CD1c-positive myeloid dendritic cell (primary cell): ENCODE results near the gene CEP43.

ENCODE experiments used
- DNase-seq: peaks from one replicate; pipeline ENCODE4 v3.0.0-alpha.2; 2016; ENCODE audit errors: extremely low spot score

CEP43 gene, protein sequence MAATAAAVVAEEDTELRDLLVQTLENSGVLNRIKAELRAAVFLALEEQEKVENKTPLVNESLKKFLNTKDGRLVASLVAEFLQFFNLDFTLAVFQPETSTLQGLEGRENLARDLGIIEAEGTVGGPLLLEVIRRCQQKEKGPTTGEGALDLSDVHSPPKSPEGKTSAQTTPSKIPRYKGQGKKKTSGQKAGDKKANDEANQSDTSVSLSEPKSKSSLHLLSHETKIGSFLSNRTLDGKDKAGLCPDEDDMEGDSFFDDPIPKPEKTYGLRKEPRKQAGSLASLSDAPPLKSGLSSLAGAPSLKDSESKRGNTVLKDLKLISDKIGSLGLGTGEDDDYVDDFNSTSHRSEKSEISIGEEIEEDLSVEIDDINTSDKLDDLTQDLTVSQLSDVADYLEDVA

DNA sequence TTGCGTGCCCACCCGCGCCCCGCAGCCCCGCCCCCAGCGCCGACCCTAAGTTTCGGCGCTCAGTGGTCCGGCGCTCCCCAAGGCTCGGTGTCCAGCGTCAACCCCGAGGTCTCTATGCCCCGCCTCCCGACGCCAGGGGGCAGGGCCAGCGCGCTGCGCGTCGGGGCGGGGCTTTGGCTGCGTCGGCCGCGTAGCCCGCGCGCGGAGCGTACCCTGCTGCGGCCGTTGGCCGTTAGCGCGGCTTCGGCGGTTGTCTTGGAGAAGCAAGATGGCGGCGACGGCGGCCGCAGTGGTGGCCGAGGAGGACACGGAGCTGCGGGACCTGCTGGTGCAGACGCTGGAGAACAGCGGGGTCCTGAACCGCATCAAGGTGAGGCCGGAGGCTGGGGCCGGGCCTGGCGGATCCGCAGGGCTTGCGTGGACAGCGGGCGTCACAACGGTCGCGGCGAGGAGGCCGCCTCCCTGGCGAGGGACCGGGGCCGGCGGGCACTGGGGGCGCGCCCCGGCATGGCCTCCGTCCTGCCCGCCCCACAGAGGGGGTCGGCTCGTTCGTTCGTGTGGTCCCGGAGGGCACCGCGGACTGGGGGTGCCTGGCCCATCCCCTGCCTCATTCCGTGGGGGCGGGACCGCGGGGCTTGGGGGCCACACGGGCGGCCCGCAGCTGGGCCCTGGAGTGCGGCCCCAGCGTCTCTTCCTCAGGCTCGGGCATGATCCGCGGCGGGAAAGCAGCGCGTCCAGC lies at the start of gene CEP43:
TSS of gene CEP43 (plus strand) at position 253 of the 739 bp plus-strand sequence. CDS start at position 269, 16 bp downstream.
- peak; percentile 98 for DNase-seq

DNA sequence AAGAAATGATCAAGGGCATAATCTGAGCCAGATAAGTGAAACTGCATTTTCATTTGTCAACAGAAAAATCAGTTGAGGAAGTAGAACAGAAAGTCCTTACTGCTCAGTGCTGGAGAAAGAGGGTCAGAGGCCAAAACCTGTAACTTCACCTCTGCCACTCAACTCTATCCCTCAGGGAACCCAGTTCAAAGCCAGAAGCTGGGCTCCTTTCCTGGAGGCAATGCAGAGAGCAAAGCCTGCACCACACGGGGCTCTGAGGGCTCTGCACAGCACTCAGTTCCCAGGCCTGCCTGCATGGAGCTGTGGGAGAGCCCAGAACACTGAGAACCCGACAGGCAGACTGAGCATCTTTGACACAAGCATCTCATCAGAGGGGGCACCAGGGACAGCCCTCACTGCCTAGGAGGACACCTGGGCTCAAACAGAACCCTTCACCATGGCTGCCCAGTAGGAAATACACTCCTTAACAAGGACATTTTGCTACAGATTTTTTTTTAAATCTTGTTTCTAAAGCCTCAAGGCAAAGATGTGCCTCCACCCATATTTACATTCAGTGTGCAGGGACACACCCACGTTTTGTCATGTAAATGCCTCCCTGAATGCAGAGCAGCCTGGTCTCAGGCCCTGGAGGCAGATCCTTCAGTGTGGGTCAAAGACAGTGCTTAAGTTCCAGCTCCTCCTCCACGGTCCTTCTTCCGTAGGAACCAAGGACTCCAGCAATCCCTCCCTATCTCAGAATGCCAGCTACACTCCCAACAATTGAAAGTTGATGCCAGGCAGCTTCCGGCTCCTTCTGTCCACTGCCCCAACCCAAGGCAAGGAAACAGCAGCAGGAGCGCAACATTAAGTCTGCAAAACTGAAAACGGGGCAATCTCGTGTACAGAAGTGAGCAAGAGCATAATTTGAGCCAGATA lies 49.4 kb upstream of the CEP43 start:
- DNase-seq: peak; percentile 37

DNA sequence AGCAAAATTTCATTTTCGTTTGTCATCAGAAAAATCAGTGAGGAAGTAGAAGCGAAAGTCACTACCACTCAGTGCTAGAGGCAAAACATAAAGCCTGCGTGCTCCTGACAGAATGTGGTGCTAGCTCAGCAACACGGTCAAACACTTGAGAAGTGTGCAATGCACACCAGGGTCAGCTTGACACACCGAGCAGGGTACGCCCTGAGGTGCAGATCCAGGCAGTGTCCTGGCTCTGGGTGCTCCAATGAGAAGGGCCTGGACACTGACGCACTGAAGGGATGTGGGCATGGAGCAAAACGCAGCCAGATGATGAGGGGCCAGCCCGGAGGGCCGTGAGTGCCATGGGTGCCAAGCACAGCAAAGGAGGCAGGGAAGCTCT lies 48.8 kb upstream of the CEP43 start:
- DNase-seq: peak; percentile 71

DNA sequence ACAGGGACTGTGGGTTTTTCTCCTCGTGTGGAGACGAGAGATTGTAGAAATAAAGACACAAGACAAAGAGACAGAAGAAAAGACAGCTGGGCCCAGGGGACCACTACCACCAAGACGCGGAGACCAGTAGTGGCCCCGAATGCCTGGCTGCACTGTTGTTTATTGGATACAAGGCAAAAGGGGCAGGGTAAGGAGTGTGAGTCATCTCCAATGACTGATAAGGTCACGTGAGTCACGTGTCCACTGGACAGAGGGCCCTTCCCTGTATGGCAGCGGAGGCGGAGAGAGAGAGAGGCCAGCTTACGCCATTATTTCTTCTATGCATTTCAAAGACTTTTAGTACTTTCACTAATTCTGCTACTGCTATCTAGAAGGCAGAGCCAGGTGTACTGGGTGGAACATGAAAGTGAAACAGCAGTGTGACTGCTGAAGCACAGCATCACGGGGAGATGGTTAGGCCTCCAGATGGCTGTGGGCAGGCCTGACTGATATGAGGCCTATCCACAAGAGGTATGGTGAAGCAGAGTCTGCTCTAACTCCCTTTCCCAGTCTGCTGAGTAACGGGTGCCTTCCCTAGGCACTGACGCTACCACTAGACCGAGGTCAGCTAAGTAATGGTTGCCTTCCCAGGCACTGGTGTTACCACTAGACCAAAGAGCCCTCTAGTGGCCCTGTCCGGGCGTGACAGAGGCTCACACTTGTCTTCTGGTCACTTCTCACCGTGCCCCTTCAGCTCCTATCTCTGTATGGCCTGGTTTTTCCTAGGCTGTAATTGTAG lies 48.1 kb upstream of the CEP43 start:
- peak; percentile 35 for DNase-seq

DNA sequence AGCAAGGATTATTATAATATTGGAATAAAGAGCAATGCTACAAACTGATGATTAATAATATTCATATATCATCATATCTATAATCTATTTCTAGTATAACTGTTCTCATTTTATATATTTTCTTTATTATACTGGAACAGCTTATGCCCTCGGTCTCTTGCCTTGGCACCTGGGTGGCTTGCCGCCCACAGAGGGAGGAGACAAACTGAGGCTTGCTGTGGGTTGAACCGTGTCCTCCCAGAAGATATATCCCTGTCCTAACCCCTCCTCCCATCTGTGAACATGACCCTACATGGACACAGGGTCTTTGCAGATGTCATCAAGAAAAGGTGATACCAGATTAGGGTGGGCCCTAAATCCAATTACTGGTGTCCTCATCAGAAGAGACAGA lies 47.5 kb upstream of the CEP43 start:
- DNase-seq: no peak

DNA sequence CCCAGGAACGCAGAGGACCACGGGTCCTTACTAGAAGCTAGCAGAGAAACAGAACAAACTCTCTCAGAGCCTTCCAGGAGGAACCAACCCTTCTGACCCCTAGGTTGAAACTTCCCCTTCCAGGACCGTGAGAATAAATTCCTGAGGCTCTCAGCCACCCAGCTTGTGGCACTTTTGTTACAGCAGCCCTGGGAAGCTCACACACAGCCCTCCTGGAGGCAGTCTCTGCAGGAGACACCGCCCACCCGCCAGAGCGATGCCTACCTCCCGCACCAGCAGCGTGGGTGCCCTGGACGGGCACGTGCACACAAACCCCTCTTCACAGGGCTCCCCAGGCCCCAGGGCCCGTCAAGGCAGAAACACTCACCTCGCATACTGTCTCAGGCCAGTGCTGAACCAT lies 47.1 kb upstream of the CEP43 start:
- DNase-seq: peak; percentile 75

DNA sequence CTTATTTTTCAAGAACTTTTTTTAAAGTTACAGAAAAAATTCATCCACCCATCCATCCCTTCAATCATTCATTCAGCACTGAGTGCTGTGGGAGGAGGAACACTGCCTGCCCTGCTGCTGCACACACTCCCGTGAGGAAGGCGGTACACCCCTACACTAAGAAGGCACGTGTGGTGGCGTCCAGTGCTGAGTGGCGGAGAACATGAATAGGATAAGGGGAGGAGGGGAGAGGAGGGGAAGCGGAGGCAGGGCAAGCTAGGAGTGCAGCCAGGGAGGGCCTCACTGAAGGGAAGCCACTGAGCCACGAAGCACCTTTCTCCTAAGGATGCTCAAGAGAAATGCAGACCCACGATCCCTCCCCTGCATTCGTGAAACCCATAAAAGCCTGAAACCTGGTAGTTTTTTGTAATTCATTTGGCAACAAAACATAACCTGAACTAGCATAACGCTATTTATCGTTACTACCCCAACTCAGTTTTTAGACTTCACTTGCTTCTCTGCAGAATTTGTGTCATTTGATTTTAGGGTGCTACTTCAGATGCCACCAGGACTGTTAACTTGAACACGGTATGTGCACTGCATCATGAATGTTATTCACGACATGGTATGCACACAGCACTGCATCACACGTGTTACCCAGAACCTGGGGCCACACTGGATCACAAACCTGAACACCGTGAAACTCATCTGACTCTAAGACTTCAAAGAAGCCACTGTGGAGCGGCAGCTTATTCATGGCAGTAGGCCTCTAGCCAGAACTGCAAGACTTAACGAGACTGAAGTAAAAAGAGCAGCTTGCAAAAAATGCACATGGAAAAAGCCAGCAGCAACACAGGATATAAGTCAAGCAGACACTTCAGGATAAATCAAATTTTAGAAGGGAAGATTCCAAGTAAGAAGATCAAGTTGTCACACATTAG lies 46.4 kb upstream of the CEP43 start:
- DNase-seq: no peak

DNA sequence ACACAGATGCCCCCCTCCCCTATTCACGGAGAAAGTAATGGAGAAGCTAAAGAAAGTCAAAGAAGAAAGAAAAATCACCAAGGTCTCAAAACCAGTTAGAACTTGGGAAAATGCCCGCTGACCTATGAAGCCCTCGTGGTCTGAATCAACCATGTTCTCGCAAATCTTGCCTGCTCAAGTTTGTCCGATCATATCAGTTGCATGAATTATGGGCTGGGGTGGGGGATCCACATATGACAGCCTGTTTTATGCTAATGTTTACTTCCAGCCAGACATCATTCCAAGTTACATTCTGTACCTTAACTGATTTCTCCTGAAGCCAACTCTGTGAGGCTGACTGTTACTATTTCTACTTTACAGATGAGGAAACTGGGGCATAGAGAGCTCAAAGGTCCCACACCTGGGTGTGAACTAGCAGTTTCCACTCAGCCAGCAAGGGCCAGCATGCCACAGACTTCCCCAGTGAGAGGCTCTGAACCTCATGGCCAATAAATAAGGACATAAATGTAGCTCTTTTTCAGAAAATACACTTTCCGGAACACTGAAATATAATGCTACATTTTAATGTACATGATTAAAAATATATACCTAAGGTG lies 45.0 kb upstream of the CEP43 start:
- DNase-seq: no peak

DNA sequence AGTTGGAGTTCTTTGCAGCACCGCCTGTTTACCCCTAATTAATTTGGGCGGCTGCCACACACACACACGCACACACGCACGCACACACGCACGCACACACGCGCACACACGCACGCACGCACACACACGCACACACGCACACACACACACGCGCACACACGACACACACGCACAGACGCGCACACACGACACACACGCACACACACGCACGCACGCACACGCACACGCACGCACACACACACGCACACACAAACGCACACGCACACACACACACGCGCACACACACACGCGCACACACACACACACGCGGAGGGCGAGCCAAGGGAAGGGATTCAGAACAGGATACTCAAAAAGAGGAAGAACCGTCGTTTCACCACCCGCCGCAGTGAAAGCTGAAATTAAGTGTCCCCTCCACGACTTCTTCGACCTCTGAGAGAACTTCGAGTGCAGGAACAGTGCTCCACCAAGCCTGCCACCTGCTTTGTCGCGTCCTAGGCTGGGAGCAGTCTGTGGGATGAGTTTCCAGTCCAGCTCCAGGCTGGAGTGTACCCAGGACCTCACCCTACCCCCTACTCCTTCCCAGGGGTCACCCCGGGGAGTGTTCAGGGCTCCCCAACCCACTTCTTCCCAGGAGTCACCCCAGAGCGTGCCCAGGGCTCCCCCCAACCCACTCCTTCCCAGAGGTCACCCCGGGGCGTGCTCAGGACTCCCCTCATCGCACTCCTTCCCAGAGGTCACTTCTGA lies 43.9 kb upstream of the CEP43 start:
- DNase-seq: peak; percentile 89

DNA sequence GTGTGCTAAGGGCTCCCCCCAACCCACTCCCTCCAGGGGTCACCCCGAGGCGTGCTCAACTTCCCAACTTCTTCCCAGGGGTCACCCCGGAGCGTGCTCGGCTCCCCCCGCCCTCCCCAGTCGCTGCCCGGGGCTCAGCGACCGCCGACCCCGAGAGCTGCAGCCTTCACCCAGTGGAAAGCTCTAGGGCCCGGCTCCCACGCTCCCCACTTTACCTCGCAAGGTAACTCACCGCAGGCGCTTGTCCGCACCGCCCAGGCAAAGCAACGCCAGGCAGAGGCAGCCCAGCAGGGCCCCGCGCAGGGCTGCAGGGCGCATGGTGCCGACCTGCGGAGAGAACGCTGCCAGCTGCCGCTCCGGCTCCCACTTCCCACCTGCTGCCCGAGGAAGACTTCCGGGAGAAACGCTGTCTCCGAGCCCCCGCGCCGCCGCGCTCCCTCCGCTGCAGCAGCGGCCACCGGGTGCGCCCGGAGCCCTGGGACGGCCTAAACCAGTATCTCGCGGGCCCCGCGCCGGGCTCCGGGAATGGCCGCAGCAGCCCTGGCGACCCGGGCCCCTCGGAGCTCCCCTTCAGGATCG lies 43.2 kb upstream of the CEP43 start:
- DNase-seq: no peak

DNA sequence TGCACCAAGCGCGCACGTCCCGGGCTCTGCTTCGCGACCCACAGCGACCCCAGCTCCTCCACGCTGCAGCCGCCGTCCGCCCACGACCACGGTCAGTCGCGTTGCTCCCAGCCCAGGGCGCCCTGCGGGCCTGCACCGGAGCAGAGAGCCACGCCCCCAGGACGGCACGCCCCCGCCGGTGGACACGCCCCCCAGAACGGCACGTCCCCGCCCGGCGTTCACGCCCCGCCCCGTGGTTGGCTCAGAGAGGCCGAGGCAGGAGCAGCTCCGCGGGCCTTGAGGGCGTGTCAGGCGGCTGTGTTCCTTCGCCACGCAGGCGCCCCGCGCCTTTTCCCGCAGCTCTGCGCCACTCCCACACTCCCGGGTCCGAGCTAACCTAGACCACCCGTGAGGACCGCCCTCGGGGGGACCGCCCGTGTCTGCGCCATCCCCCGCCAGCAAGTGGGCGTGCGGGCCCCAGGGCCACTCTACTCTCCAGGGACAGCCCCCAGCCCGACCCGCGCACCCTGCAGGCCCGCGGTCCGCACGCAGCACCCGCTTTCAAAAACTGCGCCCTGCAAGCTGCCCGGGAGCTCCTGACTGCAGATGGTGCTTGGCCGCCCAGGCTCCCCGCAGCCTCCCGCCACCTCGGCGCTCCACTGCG lies 42.6 kb upstream of the CEP43 start, which contains the start of gene RNASET2:
TSS of gene RNASET2 (minus strand) at position 107 of the 643 bp plus-strand sequence. CDS start 368 bp downstream, outside the sequence.
- peak; percentile 98 for DNase-seq

DNA sequence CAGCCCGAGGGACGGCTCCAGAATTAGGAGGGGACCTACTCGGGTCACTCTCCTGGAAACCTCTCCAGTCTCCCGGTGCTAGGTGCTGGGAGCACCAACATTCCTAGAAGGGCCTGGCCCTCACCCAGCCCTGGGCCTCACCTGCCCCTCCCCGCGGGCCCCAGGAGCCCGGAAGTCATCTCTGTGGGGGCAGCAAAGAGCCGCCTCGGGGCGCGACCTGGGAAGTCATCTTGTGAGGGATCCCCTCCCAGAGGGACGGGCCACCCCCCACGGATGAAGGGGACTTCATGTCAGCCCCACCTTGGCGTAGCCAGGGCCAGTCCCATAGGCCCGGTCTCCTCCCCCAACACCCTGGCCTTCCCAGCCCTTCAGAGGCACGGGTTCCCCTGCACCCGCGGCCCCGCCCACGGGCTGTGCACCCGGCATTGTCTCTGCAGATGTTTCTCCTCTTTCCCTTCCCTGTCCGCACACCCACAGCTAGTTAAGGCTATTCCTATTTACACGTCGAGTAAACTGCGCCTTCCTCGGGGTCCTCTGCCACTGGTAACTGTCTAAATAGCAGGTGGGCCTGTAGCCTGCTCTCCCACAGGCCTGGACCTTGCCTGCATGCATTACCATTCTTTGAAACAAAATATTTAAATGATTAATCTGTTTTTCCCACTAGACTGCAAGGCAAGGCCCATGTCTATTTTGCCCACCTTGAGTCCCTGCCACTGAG lies 42.0 kb upstream of the CEP43 start:
- DNase-seq: peak; percentile 87

DNA sequence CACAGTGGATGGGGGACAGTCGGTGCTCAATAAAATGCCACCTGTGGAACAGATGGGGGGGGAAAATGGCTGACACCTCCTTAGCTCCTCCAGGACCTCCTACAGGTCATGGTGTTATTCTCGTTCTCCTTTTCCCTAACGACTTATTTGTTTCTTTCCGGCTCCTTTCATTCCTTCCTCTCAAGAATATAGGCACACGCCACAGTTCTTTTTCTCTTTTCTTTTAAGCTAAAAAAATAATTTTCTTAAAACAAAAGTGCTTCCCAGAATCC lies 41.5 kb upstream of the CEP43 start:
- no peak for DNase-seq

DNA sequence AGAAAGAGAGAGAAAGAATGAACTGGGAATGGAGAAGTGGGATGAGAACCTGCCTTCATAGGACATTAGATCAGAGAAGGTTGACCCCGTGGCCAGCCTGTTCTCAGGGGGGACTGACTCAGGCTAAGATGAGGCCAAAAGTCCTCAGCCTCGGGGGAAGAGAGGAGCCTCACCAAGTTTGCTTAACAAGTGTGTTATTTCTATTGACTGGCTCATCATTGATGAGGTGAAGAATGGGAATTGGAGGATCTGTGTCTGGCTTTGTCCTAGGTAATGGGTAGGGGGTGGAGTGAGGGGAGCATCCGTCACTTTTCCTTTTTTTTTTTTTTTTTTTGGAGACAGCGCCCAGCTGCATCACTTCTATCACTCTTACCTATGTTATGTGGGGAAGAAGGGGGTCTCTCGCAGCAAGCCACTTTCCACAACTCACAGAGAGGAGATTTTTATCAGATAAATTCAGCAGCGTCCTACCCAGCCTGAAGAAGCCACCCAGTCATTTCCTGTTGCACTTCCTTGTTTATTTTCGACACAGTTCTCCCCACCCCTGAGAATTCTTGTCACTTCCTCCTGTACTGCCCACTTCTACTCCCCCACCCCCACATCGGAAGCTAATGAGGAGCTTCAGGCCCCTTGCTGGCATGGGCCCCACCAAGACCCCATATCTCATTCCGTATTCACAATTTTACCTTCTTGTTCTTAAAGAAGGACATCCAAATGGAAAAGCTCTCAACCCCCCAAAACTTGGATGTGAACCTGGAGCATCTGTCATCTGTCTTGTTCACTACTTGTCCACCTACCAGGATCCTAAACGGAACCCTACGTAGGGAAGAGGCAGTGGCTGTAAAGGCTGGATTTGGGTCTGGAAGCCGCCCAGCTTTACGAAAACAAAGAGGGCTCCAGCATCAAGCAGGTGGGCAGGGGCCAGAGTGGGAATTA lies 40.0 kb upstream of the CEP43 start:
- peak; percentile 83 for DNase-seq

DNA sequence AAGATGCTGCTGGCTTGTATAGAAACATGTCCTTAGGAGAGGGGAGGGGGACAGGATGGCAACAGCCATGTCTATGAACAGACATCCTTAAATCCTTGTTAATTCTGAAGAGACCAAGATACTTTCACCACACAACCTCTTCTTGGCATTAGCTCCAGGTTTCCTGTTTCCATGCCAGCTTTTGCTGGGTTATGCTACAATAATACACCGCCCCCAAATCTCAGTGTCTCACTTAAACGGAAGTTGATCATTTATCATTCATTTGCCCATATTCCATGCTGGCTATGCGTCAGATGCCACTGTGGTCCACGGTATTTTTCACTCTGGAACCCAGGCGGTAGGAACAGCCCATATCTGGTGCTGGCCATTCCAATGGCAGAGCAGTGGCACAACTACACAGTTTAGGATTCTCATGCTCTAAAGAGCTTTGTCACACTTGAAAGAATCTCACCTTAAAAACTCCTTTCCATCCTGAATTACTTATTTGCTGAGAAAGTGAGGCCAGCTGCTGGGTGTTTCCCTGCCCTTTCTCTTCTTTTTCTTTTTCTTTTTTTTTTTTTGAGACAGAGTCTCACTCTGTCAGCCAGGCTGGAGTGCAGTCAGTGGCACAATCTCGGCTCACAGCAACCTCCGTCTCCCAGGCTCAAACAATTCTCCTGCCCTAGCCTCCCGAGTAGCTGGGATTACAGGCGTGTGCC lies 39.1 kb upstream of the CEP43 start:
- DNase-seq: peak; percentile 36

DNA sequence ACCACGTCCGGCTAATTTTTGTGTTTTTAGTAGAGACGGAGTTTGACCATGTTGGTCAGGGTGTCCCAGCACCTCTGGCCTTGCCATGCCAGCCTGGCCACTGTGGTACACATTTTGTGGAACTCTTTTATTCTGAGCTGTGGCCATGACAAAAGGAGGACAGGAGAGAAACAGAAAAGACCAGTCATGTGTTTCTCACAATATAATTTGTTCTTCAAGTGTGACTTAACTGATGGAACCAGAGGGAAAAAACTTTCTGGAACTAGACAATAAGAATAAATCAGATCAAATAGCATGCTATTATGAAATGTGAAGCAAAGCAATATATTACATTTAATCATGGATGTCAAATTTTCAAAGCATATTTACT lies 38.6 kb upstream of the CEP43 start:
- DNase-seq: no peak
